Stimulated activated CD4-positive, alpha-beta T cell treated with anti-CD3 and anti-CD28 coated beads, Interleukin-1b, Interleukin-23, amount 100 ng/mL, for 48 hours (primary cell): Measurements from ENCODE around the gene C3orf22.
A peak's percentile ranks its signal among the peaks of the same experiment; 100 is the strongest.
"Not testable (repeated sequence)": the region's sequence is repeated elsewhere in the genome, so short reads cannot be mapped to it uniquely, and the experiment has no call there.

Experiments
- DNase-seq: peaks from one replicate; pipeline ENCODE4 v3.0.0-alpha.2; 2020

C3orf22 gene, protein sequence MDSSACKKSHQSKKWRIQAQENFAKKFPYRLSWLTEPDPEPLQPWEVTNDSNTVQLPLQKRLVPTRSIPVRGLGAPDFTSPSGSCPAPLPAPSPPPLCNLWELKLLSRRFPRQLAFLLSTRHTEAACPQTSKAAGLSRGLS

DNA sequence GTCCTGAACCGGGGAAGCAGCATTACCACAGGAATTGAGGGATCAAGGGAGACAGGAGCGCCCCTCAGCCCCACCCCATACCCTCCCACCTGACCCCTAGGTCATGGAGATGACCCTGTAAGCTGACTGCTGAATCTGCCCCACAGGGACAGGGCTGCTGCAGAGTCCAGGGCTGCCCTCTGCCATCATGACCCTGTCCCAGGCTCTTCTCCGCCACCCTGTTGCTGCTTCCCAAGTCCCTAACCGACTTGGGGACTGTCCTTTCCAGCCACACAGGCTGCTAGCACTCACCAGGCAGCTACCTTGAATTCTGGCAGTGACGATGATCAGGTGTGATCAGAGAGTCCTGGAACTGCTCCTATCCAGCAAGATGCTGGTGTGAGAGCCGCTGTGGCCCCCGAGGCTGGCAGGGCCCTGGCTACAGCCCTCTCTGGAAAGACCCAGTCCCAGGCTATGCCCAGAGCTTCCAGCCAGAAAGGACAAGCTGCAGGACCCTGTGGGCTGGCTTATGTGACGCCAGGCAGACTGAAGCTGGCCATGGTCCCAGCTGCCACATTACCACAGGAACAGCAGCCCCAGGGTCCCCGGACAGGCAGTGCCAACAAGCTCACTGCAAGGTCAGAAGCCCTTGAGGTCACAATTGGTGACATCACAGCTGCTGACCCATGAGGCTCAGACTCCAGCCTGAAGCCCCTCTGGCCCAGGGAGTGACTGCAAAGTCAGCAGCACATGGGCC, at the start of gene C3orf22:
Gene C3orf22, minus strand, starts transcription at position 597 of the 736 bp plus-strand sequence. CDS start 5,542 bp downstream, outside the sequence.
- no peak for DNase-seq

DNA sequence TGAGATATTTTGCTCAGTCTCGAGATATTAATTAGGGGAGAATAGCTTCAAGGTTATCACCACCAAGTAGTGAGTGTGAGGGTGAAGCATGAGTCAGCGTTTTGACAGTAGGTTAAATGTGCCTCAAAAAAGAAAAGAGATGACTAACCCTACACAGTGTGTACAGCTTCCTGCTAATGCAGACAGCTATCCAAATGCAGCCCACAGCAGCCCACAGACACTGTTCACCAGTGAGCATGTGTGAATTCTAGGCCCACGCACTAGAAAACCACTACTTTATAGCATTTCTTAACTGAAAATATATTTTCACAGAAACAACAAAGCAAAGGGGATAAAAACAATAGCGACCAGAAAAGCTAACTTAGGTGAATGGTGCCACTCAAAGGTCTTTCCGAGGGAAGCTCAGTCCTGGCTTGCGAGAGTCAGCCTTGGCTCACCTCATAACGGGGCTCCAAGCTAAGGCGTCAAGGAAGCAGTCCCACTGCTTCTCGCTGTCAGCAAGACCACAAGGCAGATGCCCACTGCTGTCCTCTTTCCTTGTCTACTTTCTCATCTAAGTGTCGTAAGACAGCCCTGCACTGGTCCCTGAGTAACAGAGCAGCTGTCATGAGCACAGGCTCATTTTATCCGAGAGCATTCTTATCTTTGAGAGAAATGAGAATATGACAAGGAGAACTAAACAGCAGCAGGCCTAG, 48.6 kb upstream of the C3orf22 start:
- peak; percentile 17 for DNase-seq

DNA sequence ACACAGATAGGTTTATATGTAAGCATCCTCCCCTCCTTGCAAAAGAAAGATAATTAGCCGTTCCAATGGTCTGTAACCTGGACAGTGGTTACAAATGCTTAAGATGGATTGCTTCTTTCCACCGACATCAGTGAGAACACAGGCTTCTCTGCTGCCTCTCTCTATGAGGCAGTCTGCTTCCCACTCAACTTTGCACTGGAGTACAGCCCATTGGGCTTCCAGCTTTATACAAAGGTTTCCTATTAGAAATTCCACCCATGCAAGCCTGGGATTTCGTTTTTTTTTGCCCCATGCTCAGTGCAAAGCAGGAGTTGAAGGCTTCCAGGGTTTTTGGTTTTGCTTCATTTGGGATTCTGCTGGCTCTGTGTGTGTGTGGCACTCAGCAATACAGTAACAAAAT, 47.3 kb upstream of the C3orf22 start:
- DNase-seq = no peak

DNA sequence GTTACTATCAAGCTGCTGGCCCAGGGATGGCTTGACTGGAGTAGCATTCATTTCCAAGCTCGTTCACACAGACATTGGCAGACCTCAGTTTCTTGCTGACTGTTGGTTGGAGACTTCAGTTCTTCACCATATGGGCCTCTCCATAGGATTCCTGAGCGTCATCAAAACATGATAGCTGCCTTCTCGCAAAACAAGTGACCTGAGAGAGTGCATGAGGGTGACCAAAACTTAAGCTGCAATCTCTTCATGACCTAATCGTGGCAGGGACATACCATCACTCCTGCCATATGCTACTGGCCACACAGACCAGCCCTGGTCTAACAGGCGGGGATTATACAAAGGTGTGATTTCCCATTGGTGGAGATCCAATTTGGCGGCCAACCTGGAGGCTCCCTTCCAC, 46.0 kb upstream of the C3orf22 start:
- no peak for DNase-seq

DNA sequence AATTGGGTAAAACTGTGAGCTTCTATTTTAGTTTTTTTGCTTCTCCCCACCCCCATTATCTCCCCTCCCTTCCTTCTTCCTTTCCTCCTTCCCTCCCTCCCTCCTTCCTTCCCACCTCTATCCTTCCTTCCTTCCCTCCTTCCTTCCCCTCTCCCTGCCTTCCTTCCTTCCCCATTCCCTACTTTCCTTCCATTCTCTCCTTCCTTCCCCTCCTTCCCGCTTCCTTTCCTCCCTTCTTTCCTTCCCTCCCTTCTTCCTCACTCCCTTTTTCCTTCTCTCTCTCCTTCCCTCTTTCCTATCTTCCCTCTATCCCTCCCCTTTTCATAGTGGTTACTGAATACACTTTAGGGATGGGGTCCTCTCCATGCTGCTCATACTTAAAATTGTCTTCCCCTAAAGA, 40.4 kb upstream of the C3orf22 start:
- DNase-seq = no peak

DNA sequence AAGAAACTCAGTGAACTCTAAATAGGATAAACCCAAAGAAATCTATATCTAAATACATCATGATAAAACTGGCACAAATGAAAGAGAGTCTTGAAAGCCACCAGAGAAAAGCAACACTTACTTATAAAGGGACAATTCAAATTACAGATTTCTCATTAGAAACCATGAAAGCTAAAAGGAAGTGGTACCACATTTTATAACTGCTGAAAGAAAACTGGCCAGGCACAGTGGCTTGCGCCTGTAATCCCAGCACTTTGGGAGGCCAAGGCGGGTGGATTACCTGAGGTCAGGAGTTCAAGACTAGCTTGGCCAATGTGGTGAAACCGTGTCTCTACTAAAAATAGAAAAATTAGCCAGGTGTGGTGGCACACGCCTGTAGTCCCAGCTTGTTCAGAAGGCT, 36.7 kb upstream of the C3orf22 start:
- DNase-seq = not testable (repeated sequence)

DNA sequence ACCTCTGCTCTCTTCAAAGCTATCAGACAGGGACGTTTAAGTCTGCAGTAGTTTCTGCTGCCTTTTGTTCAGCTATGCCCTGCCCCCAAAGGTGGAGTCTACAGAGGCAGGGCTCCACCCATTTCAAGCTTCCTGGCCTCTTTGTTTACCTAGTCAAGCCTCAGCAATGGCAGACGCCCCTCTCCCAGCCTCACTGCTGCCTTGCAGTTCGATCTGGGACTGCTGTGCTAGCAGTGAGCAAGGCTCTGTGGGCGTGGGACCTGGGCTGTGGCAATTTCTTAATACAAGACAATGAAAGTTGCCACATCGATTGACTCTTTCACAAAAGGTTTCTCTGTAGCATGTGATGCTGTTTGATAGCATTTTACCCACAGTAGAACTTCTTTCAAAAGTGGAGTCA, 32.8 kb upstream of the C3orf22 start:
- not testable (repeated sequence) for DNase-seq

DNA sequence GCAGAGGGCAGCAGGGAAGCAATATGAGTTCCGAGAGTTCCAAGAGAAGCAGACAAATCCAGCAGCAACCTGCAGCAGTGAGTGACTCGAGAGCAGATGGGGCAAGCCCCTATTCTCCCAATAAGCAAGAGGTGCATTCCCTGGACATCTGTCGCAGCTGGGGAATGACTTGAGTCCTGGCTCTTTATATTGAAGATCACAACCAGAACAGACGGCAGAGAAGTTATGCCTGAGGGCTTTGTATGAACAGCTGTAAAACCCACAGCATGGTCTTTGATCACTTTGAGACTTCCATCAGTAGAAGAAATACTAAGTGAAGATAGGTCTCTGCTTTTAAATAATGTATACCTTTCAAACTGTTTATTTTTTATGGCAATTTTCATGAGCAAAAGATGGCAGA, 23.6 kb upstream of the C3orf22 start:
- no peak for DNase-seq

DNA sequence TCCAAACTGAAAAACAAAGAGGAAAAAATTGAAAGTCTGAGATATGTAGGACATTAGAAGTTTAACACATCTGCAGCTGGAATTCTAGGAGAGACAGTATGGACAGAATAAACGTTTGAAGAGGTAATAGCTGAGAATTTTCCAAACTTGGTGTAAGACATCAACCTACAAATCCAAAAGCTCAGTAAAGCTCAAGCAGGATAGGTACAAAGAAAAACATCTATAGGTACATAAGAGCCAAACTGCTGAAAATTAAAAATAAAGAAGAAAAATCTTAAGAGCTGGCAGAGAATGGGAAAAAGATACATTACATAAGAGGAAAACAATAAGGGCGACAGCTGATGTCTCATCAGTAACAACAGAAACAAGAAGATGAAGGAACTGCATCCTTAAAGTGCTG, 22.8 kb upstream of the C3orf22 start:
- no peak for DNase-seq

DNA sequence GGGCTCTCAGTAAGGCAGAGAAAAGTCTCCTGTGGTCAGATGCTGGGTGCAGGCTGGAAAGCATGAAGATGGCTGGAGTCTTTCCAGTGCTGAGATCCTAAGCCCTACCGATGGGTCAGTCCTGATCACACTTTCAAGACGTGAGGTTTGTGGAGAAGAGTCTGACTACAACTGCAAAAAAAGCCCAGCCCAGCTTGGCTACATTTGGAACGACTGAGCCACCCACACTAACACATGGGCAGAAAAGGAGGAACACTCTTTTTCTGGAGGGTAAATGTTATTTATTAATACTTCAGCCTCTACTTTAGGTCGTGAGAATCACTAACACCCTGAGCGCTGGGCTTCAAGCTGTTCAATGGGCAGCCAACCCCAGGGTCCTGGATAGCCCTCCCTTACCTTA, 22.0 kb upstream of the C3orf22 start:
- DNase-seq = no peak

DNA sequence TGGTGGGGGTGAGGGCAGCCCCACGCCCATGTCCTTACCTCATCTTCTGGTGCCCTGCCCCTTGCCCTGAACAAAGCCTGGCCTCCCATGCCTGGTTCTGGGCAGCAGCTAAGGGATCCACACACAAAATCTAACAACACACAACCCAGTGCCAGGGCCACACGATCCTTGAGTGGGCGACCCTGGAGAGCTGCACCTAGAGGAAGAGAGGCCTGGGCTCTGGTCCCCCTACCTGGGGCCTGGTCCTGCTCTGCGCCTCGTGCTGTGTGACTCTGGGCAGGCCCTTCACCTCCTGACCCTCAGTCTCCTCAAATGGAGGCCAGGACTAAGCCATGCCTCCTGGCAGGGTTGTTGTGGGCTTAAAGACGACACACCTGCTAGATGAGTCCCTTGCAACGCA, 20.0 kb upstream of the C3orf22 start:
- no peak for DNase-seq

DNA sequence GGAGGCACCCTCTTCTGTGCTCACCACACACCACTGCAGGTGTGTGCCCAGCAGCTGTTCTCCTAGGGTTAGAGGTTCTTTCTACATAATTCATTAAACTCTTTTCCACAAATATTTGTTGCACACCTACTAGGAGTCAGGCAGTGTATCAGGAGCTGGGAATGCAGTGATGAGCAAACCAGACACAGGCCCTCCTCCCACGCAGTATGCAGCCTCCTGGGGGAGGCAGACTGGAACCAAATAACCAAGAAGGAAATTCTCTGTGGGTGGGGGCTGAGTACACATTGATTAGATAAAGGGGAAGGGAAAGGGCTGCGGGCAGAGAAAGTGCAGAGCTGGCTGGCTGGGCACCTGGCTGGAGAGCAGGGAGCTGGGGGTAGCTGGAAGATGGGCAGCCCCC, 18.5 kb upstream of the C3orf22 start:
- no peak for DNase-seq

DNA sequence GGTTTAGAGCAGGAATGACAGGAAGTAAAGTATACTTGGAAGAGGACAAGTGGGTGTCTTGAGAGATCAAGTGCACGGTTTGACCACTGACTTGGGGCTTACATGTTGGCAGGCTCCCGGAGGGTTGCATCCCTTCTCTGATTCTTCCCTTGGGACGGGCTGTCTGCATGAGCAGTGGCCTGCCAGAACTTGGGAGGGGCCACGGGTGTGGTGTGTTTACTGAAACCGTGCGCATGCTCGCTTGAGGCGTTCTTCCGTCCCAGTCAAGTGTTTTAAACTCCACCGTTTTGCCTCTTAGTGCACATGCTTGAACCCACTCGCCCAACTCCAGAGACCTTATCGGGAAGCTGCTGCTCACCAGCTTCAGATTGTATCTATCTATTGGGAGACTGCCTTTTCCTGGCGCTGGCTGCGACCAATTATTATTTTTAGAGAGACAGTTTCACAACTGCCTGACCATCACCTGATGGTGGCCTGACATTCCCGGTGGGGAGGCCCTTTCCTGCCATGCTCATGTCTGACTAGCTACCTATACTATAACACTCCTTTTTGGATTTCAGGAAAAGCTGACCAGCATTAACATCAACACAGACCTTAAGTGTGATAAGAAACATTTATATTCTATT, 14.9 kb upstream of the C3orf22 start:
- DNase-seq = no peak

DNA sequence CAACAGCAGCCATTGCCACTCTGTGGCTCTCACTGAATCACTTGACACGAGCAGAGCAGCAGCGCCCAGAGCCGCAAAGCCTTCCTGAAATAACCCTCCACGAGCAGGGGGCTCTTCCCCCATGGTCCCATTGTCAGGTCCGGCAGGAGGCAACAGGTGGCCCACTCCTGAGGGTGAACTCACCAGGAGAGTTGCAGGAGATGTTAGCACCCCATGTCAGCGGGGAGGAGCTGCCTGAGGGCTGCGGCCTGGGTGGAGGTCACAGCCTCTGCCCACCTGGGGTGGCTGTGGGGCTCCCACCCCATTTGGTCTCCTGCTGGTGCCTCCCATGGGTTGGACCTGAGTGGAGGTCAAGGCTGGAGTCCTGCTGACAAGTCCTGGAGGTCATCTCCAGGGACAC, 12.3 kb upstream of the C3orf22 start:
- DNase-seq = no peak

DNA sequence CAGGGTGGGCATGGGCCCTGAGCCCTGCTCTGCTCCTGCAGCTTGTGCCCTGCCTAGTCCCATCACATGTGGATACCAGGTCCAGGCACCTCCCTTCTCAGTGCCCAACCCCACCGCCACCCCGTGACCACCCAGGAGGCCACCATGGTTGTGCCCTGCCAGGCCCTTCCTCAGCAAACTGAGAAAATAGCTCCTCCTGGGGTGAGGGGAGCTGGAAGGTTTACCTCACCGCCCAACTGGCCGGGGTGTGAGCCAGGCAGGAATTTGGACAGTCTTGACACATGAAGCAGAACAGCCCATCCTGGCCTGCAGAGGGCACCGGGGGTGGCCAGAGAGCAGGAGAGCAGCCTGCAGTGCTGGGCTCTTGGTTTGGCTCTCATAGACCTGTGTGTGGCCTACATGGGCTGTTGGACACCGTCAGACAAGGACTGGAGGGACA, 11.4 kb upstream of the C3orf22 start:
- no peak for DNase-seq

DNA sequence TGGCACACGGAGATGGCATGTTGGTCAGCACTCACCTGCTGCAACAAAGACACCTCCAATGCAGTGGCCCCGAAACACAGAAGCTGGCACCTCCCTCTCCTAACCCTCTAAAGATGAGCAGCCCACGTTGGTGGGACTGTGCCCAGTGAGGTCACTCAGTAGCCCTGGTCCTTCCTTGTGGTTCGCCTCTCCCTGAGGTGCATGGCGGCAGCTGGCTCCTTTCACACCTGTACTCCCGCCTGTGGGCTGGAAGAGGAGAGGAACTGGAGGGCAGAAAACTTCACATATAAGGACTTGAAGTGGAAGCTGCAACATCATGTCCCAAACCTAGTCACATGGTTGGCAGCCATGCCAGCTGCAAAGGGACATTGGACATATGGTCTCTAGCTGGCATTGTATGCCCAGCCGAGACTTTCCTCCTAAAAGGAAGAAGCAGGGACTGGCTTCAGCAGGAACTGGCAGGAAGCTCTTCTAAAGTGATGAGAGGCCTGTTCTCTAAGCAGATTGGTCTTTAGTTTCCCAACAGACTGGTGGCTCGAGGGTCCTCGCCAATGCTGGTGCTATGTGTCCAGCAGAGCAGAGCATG, 10.8 kb upstream of the C3orf22 start:
- no peak for DNase-seq

DNA sequence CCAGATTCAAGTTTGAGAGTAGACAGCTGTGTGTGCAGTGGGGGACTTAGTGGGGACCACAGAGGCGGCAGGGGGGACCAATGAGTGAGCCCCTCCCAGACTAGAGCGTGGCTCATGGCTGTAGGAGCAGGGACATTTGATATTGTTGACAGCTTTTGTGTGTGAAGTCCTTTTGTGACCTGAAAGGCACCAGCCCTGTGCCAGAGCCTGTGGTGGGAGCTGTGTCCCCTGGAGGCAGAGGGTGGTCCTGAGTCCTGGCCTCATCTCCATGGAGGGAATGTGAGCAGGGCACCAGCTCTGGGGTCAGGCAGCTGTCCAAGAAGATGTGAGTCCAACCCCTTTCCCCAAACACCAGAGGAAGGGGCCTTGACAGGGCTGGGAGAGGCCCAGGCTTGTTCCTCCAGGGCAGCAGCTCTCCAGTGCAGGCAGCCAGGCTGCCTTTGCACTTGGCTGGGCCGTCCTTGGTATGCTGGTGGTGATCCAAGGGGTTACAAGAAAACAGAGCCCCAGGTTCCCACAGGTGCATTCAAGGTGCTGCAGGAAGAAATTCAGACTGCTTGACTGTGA, 10.1 kb upstream of the C3orf22 start:
- no peak for DNase-seq

DNA sequence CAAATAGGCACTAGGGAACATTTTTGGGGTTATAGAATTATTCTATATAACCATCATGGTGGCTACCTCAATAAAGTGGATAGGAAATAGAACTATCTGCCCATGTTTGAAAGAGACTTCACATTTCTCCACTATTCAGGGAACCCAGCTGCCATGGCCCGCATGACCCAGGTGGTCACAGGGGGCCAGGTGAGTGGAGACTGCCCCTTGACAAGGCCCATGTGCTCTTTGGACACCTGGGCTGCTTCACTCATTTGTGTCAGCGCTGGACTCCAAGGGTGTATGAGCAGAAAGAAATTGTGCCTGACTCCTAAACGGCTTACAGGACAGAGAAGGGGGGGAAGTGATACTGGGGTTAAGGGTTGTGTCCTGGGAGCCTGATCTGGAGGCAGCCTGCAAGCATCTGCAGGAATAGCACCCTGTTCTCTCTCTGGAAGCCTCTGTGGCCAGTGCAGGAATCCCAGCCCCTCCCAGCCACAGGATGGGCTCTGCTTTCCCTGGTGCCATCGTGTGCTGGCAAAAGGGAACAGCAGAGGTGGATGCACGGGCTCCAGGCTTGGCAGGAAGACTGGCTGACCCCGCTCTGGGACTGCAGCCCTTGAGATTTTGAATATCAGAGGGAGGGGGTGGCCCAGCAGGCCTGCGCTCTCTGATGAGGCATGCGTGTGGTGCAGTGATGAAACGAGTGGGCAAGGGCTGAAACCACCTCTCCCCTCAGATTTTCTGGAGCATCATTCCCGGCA, 9.1 kb upstream of the C3orf22 start:
- DNase-seq = no peak

DNA sequence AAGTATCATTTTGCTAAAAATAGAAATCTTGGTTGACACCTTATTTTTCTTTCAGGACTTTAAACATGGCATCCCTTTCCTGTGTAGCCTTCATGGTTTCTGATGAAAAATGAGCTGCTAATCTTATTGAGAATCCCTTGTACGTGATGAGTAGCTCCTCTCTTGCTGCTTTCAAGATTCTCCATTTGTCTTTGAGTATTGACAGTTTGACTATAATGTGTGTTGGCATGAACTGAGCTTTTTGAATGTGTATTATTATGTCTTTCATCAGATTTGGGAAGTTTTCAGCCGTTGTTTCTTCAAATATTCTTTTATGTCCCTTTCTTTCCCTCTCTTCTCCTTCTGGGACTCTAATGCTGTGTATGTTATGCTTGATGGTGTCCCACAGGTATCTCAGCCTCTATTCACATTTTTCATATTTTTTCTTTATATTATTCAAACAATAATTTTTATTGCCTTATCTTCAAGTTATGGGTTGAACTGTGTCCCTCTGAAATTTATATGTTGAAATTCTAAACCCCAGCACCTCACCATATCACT, 4.1 kb upstream of the C3orf22 start:
- no peak for DNase-seq

DNA sequence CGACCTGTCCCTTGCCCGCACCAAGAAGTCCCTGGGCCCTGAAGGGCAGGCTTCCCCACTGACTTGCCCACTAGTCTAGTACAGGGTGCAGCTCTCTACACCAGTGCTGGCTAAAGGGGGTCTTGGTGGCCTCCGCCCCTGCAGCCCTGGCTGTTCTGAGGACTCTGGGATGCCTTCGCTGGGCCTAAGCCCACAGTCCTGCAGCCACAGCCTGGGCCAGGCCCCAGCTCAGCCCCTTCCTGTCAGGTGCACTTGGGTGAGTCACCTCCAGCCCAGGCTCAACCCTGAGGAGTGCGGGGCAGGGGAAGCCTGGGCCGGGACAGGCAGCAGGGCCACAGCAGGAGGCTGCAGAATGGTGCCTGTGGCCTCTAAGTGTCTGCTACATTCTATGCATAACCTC, 971 bp downstream of the C3orf22 start:
- no peak for DNase-seq

DNA sequence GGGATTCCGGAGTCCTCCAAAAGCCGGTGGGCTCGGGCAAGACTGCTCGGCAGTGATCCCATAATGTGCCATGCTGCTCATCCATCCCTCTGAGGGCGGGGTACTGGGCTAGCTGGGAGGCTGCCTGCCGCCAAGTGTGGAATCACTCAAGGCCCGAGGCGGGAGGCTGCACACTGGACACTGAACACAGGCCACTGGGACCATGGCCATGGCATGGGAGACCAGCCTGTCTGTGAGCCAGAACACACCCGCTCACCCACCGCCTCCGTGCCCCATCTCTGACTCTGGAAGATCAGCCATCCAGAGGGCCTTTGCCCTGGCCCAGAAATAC, 1.4 kb downstream of the C3orf22 start:
- no peak for DNase-seq
